Loucy (cell line): ENCODE measurements around the gene SORCS2.

Experiments used
- H2AFZ ChIP-seq: fragments of 200-600 bp; sonication (generic); 2 replicates; pipeline ENCODE4 v1.6.0; 2016; ENCODE audit warnings: antibody characterized with exemption, mild to moderate bottlenecking, low read length, moderate library complexity
- H3F3A ChIP-seq: fragments of 200-600 bp; 2 replicates; pipeline ENCODE4 v1.6.0; 2016; ENCODE audit warnings: antibody characterized with exemption, low read depth, mild to moderate bottlenecking
- H3K27me3 ChIP-seq: fragments of 200-600 bp; sonication (generic); 2 replicates; pipeline ENCODE4 v1.6.1; 2014; ENCODE audit warnings: low read length, mild to moderate bottlenecking; ENCODE audit not compliant: insufficient read depth, poor library complexity, severe bottlenecking
- H3K36me3 ChIP-seq: fragments of 200-600 bp; sonication (generic); 2 replicates; pipeline ENCODE4 v1.6.1; 2016; ENCODE audit warnings: low read length; ENCODE audit not compliant: insufficient read depth
- H3K4me1 ChIP-seq: fragments of 200-600 bp; sonication (generic); 2 replicates; pipeline ENCODE4 v1.5.1; 2014; ENCODE audit warnings: low read length, mild to moderate bottlenecking; ENCODE audit not compliant: insufficient read depth, poor library complexity, severe bottlenecking
- H3K4me2 ChIP-seq: fragments of 200-600 bp; sonication (generic); 2 replicates; pipeline ENCODE4 v1.6.0; 2014; ENCODE audit warnings: antibody characterized with exemption, low read length, low read depth, mild to moderate bottlenecking; ENCODE audit not compliant: poor library complexity, severe bottlenecking
- H3K4me3 ChIP-seq: fragments of 200-600 bp; sonication (generic); 2 replicates; pipeline ENCODE4 v1.5.1; 2014; ENCODE audit warnings: low read length, mild to moderate bottlenecking, mixed read lengths; ENCODE audit not compliant: poor library complexity, severe bottlenecking
- H3K79me2 ChIP-seq: fragments of 200-600 bp; sonication (generic); 2 replicates; pipeline ENCODE4 v1.6.1; 2014; ENCODE audit warnings: low read length; ENCODE audit not compliant: insufficient read depth
- H3K9ac ChIP-seq: fragments of 200-600 bp; sonication (generic); 2 replicates; pipeline ENCODE4 v1.6.0; 2014; ENCODE audit warnings: mild to moderate bottlenecking, low read depth, low read length, moderate library complexity; ENCODE audit not compliant: poor library complexity, severe bottlenecking
- H3K9me2 ChIP-seq: fragments of 200-600 bp; sonication (generic); replicated peaks from 2 replicates; pipeline ENCODE4 v1.6.1; 2016; ENCODE audit warnings: low read depth, low read length, mixed read lengths
- H3K9me3 ChIP-seq: fragments of 200-600 bp; sonication (generic); 2 replicates; pipeline ENCODE4 v1.6.1; 2014; ENCODE audit warnings: mild to moderate bottlenecking, antibody characterized with exemption, low read length, low read depth; ENCODE audit not compliant: insufficient read depth
- H4K20me1 ChIP-seq: fragments of 200-600 bp; sonication (generic); 2 replicates; pipeline ENCODE4 v1.6.0; 2014; ENCODE audit warnings: antibody characterized with exemption, low read length, mild to moderate bottlenecking; ENCODE audit not compliant: insufficient read depth, poor library complexity, severe bottlenecking
- CTCF ChIP-seq: fragments of 200-600 bp; sonication (generic); conservative IDR thresholded peaks from 2 replicates; pipeline ENCODE4 v1.5.1; 2014; ENCODE audit warnings: mild to moderate bottlenecking, antibody characterized with exemption, low read length
- EZH2phosphoT487 ChIP-seq: fragments of 200-600 bp; IDR thresholded peaks from 2 replicates; pipeline ENCODE4 v1.6.1; 2018; ENCODE audit warnings: antibody characterized with exemption, mild to moderate bottlenecking, moderate library complexity, borderline replicate concordance

The SORCS2 gene

DNA sequence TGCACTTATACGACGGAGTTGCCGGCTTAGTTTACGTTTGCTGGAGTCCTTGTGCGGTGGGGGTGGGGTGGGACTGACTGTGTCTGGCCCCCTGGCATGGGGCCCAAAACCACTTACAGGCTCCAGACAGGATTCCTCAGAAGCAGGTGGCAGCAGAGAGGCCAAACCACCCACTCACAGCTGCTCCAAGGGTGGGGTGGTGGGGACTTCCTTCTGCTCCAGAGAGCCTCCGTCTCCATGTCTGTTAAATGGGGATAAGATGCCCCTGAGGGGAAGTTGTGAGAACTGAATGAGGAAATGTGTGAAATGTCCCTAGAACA, 205.7 kb downstream of the SORCS2 start:
- no peaks in the 10 kb centered on the region for H3K36me3 ChIP-seq
- no peak overlapping the region for H3K4me2 ChIP-seq
- H3K4me1 ChIP-seq: no peaks in the 10 kb centered on the region
- H2AFZ ChIP-seq: no peak overlapping the region
- no peaks in the 10 kb centered on the region for H4K20me1 ChIP-seq
- no peaks in the 10 kb centered on the region for H3K79me2 ChIP-seq
- H3K4me3 ChIP-seq: no peak overlapping the region
- peaks cover 5% of the 10 kb centered on the region; the same call in 1 of the 2 replicates for H3K9me3 ChIP-seq
- H3K9ac ChIP-seq: no peak overlapping the region
- no peak for TF ChIP-seq EZH2phosphoT487
- TF ChIP-seq CTCF: no peak
- H3F3A ChIP-seq: no peaks in the 10 kb centered on the region
- no peaks in the 10 kb centered on the region for H3K9me2 ChIP-seq
- no peaks in the 10 kb centered on the region for H3K27me3 ChIP-seq

DNA sequence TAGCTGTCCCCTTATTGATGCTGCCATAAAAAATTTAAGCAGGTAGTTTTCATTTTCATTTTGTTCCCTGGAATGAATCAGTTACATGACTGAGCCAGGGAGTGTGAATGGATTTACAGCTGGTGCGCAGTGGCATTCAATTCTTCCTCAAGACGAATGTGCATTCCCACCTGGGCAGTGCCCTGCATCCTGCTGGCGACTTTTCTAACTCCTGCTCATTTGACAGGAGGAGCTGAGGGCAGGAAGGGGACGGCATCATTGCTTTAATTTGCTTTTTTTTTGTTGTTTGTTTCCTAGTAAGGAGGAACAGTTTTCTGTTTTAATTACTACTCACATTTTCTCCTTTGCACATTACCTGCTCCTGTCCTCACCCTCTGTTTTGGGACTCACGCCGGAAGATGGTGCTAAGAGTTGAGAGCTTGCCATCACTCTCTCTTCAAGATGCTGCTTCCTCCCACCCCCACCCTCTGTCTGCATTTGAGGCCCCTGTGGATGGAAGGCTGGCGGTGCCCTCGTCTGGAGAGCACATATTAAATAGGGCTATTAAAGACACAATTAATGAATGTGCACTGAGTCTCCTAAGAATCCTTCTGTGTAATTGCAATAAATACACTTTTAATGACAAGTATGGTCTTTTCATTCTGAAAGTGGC, 206.6 kb downstream of the SORCS2 start:
- Histone ChIP-seq H3K9me3 (0 out of 2 replicates have a peak, but pooled peaks cover 3% of the 10 kb centered on the region), H3K9ac (no peak overlapping the region), H3K36me3 (no peaks in the 10 kb centered on the region), H4K20me1 (no peaks in the 10 kb centered on the region), H3K27me3 (no peaks in the 10 kb centered on the region), H3K4me2 (no peak overlapping the region), H2AFZ (no peak overlapping the region), H3K4me3 (no peak overlapping the region), H3K79me2 (no peaks in the 10 kb centered on the region), H3F3A (no peaks in the 10 kb centered on the region), H3K9me2 (no peaks in the 10 kb centered on the region), H3K4me1 (no peaks in the 10 kb centered on the region)
- TF ChIP-seq CTCF: no peak
- TF ChIP-seq EZH2phosphoT487: no peak

DNA sequence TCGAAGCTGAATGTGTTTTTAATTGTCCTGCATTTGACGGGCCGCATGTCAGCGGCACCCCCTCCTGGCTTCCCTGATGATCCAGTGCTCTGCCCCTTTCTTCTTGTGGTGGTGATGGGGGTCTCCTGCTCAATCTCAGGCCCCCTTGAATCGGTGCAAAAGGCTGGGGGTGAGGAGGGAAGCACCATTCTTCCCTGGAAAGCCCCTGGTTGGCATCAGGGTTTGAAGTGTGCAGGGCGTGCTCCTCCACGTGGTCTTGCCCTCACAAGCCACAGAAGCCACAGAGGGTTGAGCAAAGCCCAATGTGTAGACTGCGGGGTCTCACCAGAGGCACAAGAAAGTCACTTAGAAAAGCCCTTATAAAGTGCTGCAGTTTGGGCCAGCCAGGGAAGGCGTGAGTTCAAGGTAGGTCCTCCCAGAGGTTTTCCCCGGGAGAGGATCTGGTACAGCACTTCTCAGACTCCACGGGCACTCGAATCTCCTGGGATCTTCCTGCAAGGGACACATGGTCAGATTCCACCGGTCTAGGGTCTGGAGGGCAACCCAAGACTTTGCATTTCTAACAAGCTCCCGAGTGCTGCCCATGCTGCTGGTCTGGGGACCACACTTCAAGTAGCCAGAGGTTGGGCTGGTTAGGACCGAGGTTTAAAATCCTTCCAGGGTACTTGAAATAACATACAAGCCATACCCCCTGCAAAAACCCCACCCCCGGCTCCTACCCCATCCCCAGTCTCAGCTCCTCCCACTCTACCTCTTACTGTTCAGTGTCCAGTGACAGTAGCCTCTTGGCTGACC, 207.3 kb downstream of the SORCS2 start:
- no peak overlapping the region for H3K9ac ChIP-seq
- no peaks in the 10 kb centered on the region for H3K4me1 ChIP-seq
- TF ChIP-seq CTCF (no peak), EZH2phosphoT487 (no peak)
- H3K4me2 ChIP-seq: no peak overlapping the region
- no peak overlapping the region for H3K4me3 ChIP-seq
- H4K20me1 ChIP-seq: no peaks in the 10 kb centered on the region
- no peaks in the 10 kb centered on the region for H3K27me3 ChIP-seq
- H3K9me2 ChIP-seq: no peaks in the 10 kb centered on the region
- H3K36me3 ChIP-seq: no peaks in the 10 kb centered on the region
- H2AFZ ChIP-seq: no peak overlapping the region
- no peaks in the 10 kb centered on the region for H3K9me3 ChIP-seq
- no peaks in the 10 kb centered on the region for H3K79me2 ChIP-seq
- no peaks in the 10 kb centered on the region for H3F3A ChIP-seq
